HCT116 (cell line): ENCODE measurements around the gene ACVRL1. TPM values are rescaled to one million over a fixed set of nuclear protein-coding genes. Genes with fewer than 3 reads are reported as not detected.

Experiments used
- ATAC-seq: fragments of 200-7000 bp; cut with Tn5 transposase; 2 replicates; pipeline ENCODE4 v1.9.1; 2020; ENCODE audit warnings: mild to moderate bottlenecking, moderate library complexity
- BruUV-seq: library from RNA; stranded (reverse); fragments of 400-500 nt; replicated peaks from 2 replicates; lab custom pipeline; 2021; lab: Mats Ljungman, UMichigan
- CTCF ChIA-PET: fragments of 300-600 bp; sonication (Branson Sonifier 250); formaldehyde crosslinking; loops from one replicate; lab custom pipeline; 2021; ENCODE audit warnings: antibody characterized with exemption; lab: Charles Lee
- POLR2A ChIA-PET: fragments of 300-600, 350-600 bp; sonication (Branson Sonifier 250); formaldehyde crosslinking; loops from one replicate; lab custom pipeline; 2021; ENCODE audit warnings: antibody characterized with exemption; lab: Charles Lee
- RAD21 ChIA-PET, 2 experiments: fragments of 300-600 bp; sonication (Branson Sonifier 250); formaldehyde crosslinking; loops; one replicate each; lab custom pipeline; 2023; ENCODE audit warnings: low total read pairs in 2 of 2; ENCODE audit not compliant: uncharacterized antibody in 2 of 2, unreplicated experiment in 2 of 2, low non-redundant PET in 1 of 2; lab: Charles Lee
- DNase-seq: peaks from one replicate; pipeline ENCODE4 v3.0.0-alpha.2; 2010; ENCODE audit warnings: low read depth, low spot score
- H2AFZ ChIP-seq: fragments of 200-600 bp; shearing (Covaris generic), sonication (generic); 2 replicates; pipeline ENCODE4 v1.6.1; 2017; ENCODE audit warnings: low read depth, mixed run types, mixed read lengths, antibody characterized with exemption, low read length; ENCODE audit not compliant: poor library complexity, severe bottlenecking
- H3K27ac ChIP-seq: 2 replicates; pipeline ENCODE4 v1.5.1; 2012; ENCODE audit warnings: low read depth, low read length
- H3K27me3 ChIP-seq: fragments of 200-600 bp; sonication (generic); 2 replicates; pipeline ENCODE4 v1.6.1; 2016; ENCODE audit warnings: mixed run types, low read length, mixed read lengths; ENCODE audit not compliant: insufficient read depth
- H3K36me3 ChIP-seq, 2 experiments: fragments of 200-500 bp in 1 of 2; fragments of 200-600 bp in 1 of 2; sonication (Bioruptor generic) in 1 of 2; sonication (generic) in 1 of 2; 2 replicates each; pipeline versions ENCODE4 v1.5.1 to v1.6.1; 2014 to 2016; ENCODE audit warnings: low read length in 2 of 2, inconsistent platforms in 1 of 2, mixed read lengths in 1 of 2, mixed run types in 1 of 2; ENCODE audit not compliant: insufficient read depth in 2 of 2, control insufficient read depth in 1 of 2
- H3K4me1 ChIP-seq, 2 experiments: fragments of 200-600 bp in 1 of 2; sonication (generic) in 1 of 2; 2 replicates each; pipeline versions ENCODE4 v1.5.1 to v1.6.1; 2012 to 2017; ENCODE audit warnings: low read length in 2 of 2, inconsistent platforms in 1 of 2, mild to moderate bottlenecking in 1 of 2, mixed read lengths in 1 of 2, mixed run types in 1 of 2, moderate library complexity in 1 of 2; ENCODE audit not compliant: insufficient read depth in 2 of 2, control insufficient read depth in 1 of 2
- H3K4me2 ChIP-seq: fragments of 200-600 bp; sonication (generic); 2 replicates; pipeline ENCODE4 v1.6.1; 2017; ENCODE audit warnings: mixed run types, low read length, mixed read lengths
- H3K4me3 ChIP-seq, 2 experiments: fragments of 200-600 bp in 1 of 2; sonication (generic) in 1 of 2; replicated peaks in 1 of 2; 2 replicates each; pipeline ENCODE4 v1.5.1; 2011 to 2016; ENCODE audit warnings: low read length in 2 of 2, control low read depth in 1 of 2, low read depth in 1 of 2, mild to moderate bottlenecking in 1 of 2, mixed read lengths in 1 of 2, mixed run types in 1 of 2
- H3K79me2 ChIP-seq: fragments of 200-600 bp; sonication (generic); 2 replicates; pipeline ENCODE4 v1.6.1; 2017; ENCODE audit warnings: mild to moderate bottlenecking, mixed run types, low read length, moderate library complexity, mixed read lengths; ENCODE audit not compliant: insufficient read depth
- H3K9ac ChIP-seq: fragments of 200-600 bp; sonication (generic); 2 replicates; pipeline ENCODE4 v1.6.1; 2016; ENCODE audit warnings: low read length, mixed read lengths
- H3K9me2 ChIP-seq: fragments of 200-600 bp; sonication (generic), shearing (Covaris generic); 2 replicates; pipeline ENCODE4 v1.6.1; 2017; ENCODE audit warnings: mixed run types, mild to moderate bottlenecking, moderate library complexity; ENCODE audit not compliant: insufficient read depth
- H3K9me3 ChIP-seq, 2 experiments: fragments of 200-500 bp in 1 of 2; fragments of 200-600 bp in 1 of 2; sonication (Bioruptor generic) in 1 of 2; sonication (generic) in 1 of 2; 2 replicates each; pipeline ENCODE4 v1.6.1; 2014 to 2017; ENCODE audit warnings: low read length in 2 of 2, mixed read lengths in 2 of 2, inconsistent platforms in 1 of 2, low read depth in 1 of 2, mild to moderate bottlenecking in 1 of 2, mixed run types in 1 of 2, moderate library complexity in 1 of 2; ENCODE audit not compliant: control insufficient read depth in 1 of 2, insufficient read depth in 1 of 2
- H4K20me1 ChIP-seq: fragments of 200-600 bp; sonication (generic), shearing (Covaris generic); 2 replicates; pipeline ENCODE4 v1.6.1; 2017; ENCODE audit warnings: mixed run types, mild to moderate bottlenecking, moderate library complexity; ENCODE audit not compliant: insufficient read depth
- CBX3 ChIP-seq: IDR thresholded peaks from 2 replicates; pipeline ENCODE4 v1.6.1; 2012; ENCODE audit warnings: low read depth
- CEBPB ChIP-seq: IDR thresholded peaks from 2 replicates; pipeline ENCODE4 v1.6.1; 2012; ENCODE audit warnings: low read depth
- CTCF ChIP-seq, 3 experiments: fragments of 200-600 bp in 1 of 3; sonication (generic) in 1 of 3; IDR thresholded peaks in 2 of 3; conservative IDR thresholded peaks in 1 of 3; 2 replicates each; pipeline ENCODE4 v1.5.1; 2012 to 2017; ENCODE audit warnings: low read depth in 2 of 3, low read length in 2 of 3, antibody characterized with exemption in 1 of 3, borderline replicate concordance in 1 of 3, control low read depth in 1 of 3, mild to moderate bottlenecking in 1 of 3, mixed read lengths in 1 of 3, mixed run types in 1 of 3, moderate library complexity in 1 of 3; ENCODE audit not compliant: insufficient read depth in 1 of 3
- EZH2 ChIP-seq: fragments of 200-600 bp; sonication (generic); IDR thresholded peaks from 2 replicates; pipeline ENCODE4 v1.6.1; 2017; ENCODE audit warnings: antibody characterized with exemption, mixed run types
- FOSL1 ChIP-seq: IDR thresholded peaks from 2 replicates; pipeline ENCODE4 v1.6.1; 2012; ENCODE audit warnings: low read depth
- JUND ChIP-seq: IDR thresholded peaks from 2 replicates; pipeline ENCODE4 v1.6.1; 2012
- POLR2A ChIP-seq: IDR thresholded peaks from 2 replicates; pipeline ENCODE4 v1.7.0; 2011; ENCODE audit warnings: borderline replicate concordance; ENCODE audit not compliant: insufficient read depth, insufficient read length; ENCODE audit errors: extremely low read depth
- POLR2AphosphoS5 ChIP-seq: IDR thresholded peaks from 2 replicates; pipeline ENCODE4 v1.6.1; 2011; ENCODE audit warnings: mild to moderate bottlenecking, low read depth, low read length, moderate library complexity
- RAD21 ChIP-seq: IDR thresholded peaks from 2 replicates; pipeline ENCODE4 v1.6.1; 2012; ENCODE audit warnings: low read depth, mild to moderate bottlenecking
- SIN3A ChIP-seq: IDR thresholded peaks from 2 replicates; pipeline ENCODE4 v1.6.1; 2012; ENCODE audit warnings: low read depth
- ZFX ChIP-seq: fragments of 450-650 bp; IDR thresholded peaks from 2 replicates; pipeline ENCODE4 v1.6.1; 2017
- ZNF274 ChIP-seq: fragments of 200-500 bp; sonication (Bioruptor generic); IDR thresholded peaks from 2 replicates; pipeline ENCODE4 v1.6.1; 2014; ENCODE audit warnings: mild to moderate bottlenecking, low read depth, low read length, inconsistent platforms
- intact Hi-C: fragments of 100-400 bp; cut with micrococcal nuclease; formaldehyde crosslinking; loops from 2 replicates; pipeline ENCODE4 v1.10.0; 2022
- total RNA-seq: library from RNA; stranded (reverse); gene quantifications from one replicate; pipeline ENCODE4 v1.2.1, GENCODE V29; 2021; ENCODE audit not compliant: unreplicated experiment
- TF ChIP-seq, protein P1 (sequence below): IDR thresholded peaks from 2 replicates; pipeline ENCODE4 v1.6.1; 2011; ENCODE audit warnings: mild to moderate bottlenecking, low read length, moderate library complexity; ENCODE audit not compliant: insufficient replicate concordance; ENCODE audit errors: extremely low read depth
- TF ChIP-seq, protein P2 (sequence below): IDR thresholded peaks from 2 replicates; pipeline ENCODE4 v1.6.1; 2012

Gene ACVRL1
- total RNA-seq, 1 experiment from 2014 or later: 2.5 TPM

DNA sequence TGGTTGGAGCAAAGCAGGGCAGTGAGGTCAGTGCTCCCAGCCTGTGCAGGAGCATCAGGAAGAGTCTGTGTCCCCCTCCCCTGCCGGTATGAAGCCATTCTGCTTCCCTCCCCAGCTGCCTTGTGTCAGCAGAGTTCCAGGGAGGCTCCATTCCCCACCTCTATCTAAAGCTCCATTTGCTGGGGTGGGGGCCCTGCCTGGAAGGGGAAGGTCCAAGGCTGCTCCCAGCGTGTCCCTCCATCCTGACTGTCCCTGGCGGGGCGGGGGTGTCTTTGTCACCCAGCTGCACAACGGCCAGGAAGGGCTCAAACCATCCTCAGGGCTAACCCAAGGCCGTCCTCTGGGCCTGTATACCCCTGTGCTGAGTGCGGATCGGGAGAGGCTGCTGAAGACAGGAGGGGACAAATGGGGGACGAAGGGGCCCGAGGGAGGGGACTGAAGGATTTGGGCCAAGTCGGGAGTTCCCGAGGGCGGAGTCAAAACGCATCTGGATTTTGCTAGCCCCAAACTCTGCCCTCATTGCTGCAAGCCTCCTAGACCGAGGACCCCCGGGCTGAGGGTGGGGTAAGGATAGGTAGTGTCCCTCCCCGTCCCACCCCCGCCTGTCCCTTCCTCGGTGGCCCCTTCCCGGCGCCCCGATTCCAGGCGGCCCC is 748 bp upstream of the ACVRL1 start:
- H2AFZ ChIP-seq: no peak overlapping the region
- ChIA-PET CTCF (no interaction called here), RAD21 (no interaction called here)
- no peaks in the 10 kb centered on the region for H3K9me3 ChIP-seq
- H4K20me1 ChIP-seq: no peaks in the 10 kb centered on the region
- no peak overlapping the region for H3K4me3 ChIP-seq
- H3K9me2 ChIP-seq: no peaks in the 10 kb centered on the region
- no peaks in the 10 kb centered on the region for H3K79me2 ChIP-seq
- no peak overlapping the region for H3K9ac ChIP-seq
- no peak overlapping the region for H3K4me2 ChIP-seq
- intact Hi-C loops: no loop called here
- TF ChIP-seq, protein P1, sequence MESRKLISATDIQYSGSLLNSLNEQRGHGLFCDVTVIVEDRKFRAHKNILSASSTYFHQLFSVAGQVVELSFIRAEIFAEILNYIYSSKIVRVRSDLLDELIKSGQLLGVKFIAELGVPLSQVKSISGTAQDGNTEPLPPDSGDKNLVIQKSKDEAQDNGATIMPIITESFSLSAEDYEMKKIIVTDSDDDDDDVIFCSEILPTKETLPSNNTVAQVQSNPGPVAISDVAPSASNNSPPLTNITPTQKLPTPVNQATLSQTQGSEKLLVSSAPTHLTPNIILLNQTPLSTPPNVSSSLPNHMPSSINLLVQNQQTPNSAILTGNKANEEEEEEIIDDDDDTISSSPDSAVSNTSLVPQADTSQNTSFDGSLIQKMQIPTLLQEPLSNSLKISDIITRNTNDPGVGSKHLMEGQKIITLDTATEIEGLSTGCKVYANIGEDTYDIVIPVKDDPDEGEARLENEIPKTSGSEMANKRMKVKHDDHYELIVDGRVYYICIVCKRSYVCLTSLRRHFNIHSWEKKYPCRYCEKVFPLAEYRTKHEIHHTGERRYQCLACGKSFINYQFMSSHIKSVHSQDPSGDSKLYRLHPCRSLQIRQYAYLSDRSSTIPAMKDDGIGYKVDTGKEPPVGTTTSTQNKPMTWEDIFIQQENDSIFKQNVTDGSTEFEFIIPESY: no peak
- TF ChIP-seq POLR2A: no peak
- TF ChIP-seq, all 23 proteins: peak for 0
- no TSS peak for BruUV-seq
- no peak for ATAC-seq
- no peak for DNase-seq
- Histone ChIP-seq H3K27me3 (no peaks in the 10 kb centered on the region), H3K27ac (no peak overlapping the region), H3K36me3 (no peaks in the 10 kb centered on the region), H3K4me1 (no peaks in the 10 kb centered on the region)
- POLR2A ChIA-PET: no interaction called here

DNA sequence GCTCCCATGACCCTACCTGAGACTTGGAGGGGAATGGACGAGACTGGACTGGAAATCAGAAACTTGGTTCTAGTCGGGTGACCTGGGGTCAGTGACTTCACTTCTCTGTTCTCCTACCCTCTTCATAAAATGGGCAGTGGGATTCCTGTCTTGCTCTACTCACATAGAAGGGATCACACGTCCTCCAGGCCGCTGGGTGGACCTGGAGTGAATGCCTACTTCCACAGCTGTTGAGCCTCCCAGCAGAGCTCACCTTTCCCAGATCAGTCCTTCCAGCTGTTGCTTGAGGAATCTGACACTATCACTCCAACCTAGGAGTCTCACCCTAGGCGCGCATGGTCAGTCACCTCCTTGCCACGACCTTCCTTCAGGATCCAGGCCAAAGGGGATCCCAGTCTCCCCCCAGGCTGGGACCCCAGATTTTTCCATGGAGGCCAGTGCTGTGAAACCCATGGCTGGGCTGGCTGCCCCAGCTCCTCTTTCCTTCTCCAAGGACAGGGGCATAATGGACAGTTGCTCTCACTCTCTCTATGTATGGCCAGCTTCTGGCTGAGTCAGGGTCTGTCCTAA is 637 bp downstream of the ACVRL1 start:
- no peak overlapping the region for H3K4me2 ChIP-seq
- no TSS peak for BruUV-seq
- DNase-seq: no peak
- TF ChIP-seq CEBPB (no peak), FOSL1 (no peak), JUND (no peak), ZNF274 (no peak), POLR2AphosphoS5 (no peak), RAD21 (no peak), ZFX (no peak), CTCF (IDR thresholded peaks at IDR 0.05 in 2 of 3, conservative IDR thresholded peaks at IDR 0.05 in 1 of 3; ENCODE audit: borderline replicate concordance in 1 of 3, insufficient read depth in 1 of 3, low read depth in 2 of 3, low read length in 2 of 3) (no peak), SIN3A (no peak), EZH2 (no peak), CBX3 (no peak)
- TF ChIP-seq, protein P1: no peak
- TF ChIP-seq, protein P2, sequence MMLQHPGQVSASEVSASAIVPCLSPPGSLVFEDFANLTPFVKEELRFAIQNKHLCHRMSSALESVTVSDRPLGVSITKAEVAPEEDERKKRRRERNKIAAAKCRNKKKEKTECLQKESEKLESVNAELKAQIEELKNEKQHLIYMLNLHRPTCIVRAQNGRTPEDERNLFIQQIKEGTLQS: no peak

More for the DNA sequence above, 637 bp downstream of the ACVRL1 start:
- intact Hi-C loops: no loop called here
- no peaks in the 10 kb centered on the region for H3K9me2 ChIP-seq
- no peak overlapping the region for H3K27ac ChIP-seq
- no peak for ATAC-seq
- POLR2A ChIA-PET: no interaction called here
- no peaks in the 10 kb centered on the region for H3K79me2 ChIP-seq
- peaks cover 5 to 13% of the 10 kb centered on the region in 2 experiments; a peak in 3 of 4 replicates for H3K4me1 ChIP-seq
- no peak overlapping the region for H3K4me3 ChIP-seq
- H3K36me3 ChIP-seq: no peaks in the 10 kb centered on the region
- CTCF ChIA-PET: no interaction called here
- H3K9me3 ChIP-seq: no peaks in the 10 kb centered on the region
- H3K9ac ChIP-seq: no peak overlapping the region
- no peak overlapping the region for H2AFZ ChIP-seq
- no peaks in the 10 kb centered on the region for H4K20me1 ChIP-seq
- H3K27me3 ChIP-seq: no peaks in the 10 kb centered on the region
- RAD21 ChIA-PET: no interaction called here
